GM18511 (cell line): ENCODE measurements around the gene CCN6.
"Not testable (repeated sequence)": the region's sequence is repeated elsewhere in the genome, so short reads cannot be mapped to it uniquely, and the experiment has no call there.

Experiments used
- ATAC-seq: cut with Tn5 transposase; IDR thresholded peaks from one replicate; pipeline ENCODE4 v1.9.1; 2021; ENCODE audit warnings: mild to moderate bottlenecking, moderate library complexity; ENCODE audit not compliant: unreplicated experiment

CCN6 gene

DNA sequence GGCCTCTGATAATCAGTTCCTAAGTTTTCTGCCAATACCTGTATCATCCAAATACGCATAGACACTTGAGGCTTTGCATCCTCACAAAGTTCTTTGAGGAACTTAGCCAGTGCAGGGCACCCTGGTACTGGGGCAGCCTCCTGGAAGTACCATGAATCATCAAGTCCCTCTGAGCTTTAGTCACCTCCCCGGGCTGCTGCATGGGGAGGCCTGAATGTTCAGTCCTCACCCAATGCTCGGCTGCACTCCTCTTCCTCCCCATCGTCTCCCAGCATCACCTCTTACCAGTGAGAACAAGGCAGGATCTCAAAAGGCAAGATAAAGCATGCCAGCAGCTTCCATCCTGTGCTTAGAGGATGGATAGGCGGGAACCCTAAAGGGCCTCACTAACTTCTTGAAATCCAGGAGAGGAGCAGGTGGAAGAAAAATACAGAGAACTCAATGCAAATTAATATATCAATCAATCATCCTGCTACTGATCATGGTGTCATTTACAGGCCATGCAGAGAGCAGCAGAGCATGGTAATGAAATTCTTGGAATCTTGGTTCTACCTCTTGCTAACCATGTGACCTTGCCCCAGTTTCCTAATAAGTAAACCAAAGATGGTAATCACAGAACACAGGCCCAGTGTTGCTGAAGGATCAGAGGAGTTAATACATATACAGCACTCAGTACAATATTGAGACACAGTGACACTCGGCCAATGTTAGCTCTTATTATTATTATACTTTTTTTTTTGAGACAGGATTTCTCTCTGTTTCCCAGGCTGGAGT, 4.7 kb upstream of the CCN6 start:
- ATAC-seq = no peak

DNA sequence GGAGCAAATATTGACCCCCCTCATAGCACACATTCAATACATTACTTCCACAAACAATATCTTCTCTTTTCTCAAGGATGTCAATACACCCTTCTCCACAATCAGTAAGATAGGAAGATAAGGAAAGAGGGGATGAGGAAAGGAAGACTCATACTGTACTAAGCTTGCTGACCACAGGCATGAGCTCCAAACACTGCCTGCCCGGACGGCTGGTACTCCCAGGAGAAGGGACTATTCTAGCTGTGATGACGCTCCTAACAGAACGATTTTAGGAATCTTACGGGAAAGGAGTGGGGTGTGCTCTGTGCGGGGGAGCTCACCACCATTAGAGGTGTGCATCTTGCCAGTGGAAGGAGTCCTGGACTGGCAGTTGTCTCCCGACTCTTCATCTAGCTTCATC, 3.9 kb upstream of the CCN6 start:
- no peak for ATAC-seq

DNA sequence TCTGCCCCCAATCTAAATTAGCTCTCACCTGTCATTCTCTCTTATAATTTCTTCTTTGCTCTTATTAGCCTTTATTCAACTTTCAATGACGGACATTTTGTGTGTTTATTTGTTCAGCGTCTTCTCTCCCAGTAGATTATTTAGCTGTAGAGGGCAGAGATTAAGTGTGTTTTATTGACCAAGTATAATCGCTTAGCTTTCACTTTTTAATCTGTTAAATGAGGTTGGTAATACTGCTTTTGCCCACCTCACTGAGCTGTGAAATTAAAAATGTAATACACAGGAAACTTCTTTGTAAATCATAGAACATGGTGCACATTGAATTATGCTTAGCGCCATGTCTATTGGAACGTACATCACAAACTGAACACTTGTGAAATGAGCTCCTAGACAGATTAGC, 3.5 kb upstream of the CCN6 start:
- no peak for ATAC-seq

DNA sequence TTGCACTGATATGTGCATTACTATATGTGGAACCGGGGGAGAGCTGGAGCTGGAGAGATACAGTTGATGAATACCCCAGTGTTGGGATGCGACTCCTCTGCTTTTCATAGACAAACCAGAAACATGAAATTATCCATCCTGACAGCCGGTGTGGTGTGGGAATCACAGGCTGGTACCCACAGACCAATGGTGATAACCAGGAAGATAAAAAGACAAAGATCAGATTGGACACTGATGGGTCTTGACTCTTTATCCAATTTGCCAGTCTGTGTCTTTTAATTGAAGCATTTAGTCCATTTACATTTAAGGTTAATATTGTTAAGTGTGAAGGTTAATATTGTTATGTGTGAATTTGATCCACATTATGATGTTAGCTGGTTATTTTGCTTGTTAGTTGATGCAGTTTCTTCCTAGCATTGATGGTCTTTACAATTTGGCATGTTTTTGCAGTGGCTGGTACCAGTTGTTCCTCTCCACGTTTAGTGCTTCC, 2.6 kb upstream of the CCN6 start:
- not testable (repeated sequence) for ATAC-seq

DNA sequence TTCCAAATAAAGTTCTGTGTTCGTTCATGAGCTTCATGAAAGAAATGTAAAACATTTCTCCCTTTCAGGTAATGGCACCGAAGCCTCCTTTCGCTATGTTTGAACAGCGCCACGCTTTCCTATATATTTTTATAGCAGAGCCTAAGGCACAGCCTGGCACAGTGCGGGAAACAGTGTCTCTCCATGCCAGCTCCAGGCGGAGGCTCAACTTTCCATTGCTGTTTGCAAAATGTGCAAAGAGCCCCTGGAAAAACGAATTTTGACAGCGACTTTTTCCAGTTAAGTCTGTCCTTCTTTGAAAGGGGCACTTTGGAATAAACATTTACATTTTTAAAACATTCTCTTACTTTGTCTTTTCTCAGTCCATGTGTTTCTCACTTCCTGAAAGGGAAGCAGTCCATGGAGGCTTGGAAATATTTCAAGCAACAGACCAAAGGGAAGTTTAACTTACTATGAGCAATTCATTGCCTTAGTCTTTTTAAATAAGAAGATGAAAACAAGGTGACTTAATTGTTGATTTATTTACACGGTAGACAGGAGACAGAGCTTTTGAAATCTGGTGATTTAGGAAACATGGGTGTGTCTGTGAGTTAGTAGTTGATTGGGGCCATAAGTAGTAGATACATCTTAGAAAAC, 769 bp downstream of the CCN6 start:
- no peak for ATAC-seq

DNA sequence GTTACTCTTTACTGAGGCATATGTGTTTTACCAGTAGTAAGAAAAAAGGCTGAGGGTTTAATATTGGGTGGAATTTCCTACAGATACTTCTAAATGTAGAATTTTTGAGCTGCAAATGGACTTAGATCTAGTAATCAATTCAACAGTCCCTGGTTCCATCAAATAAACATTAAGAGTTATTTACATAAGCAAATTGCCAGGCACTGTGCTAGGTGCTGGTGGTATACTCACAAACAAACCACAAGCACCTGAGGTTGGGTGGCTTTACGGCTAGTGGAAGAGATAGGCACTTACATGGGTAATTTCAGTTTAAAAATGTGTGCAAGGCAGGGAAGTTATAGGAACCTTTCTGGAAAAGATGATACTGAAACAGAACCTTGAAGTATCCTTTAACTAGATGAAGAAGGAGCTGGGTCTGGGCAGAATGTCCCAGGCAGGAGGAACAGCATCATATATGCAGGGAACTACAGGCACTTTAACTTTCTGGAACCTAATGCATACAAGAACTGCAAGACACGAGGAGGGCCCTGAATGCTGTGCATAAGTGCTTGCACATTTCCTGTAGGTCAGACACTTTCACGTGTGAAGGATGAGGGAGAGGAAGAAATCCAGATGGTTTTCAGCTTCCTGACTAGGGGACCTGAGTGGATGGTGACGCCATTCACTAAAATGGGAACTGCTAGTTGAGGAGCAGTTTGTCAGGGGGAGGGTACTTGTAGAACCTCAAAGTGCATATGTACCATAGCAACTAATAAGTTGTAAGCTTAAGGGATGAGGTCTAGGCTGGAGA, 4.5 kb downstream of the CCN6 start:
- no peak for ATAC-seq

DNA sequence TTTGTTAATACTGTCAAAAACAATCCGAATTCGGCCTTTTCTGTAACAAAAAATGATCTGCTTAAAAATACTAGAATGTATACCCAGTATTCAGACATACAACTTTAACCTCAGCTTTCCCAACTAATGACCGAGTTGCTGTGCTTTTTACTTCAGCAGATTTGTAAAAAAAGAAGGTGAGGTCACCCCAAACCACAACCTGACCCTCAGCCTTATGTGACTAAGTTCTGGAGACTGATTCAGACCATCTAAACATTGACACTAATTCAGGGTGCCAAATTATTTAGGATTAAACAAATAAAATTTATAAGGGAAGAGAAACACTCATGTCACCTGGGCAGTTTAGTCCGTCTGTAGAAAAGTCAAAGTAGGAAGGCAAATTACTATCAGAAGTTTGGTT, 7.7 kb downstream of the CCN6 start:
- ATAC-seq = no peak

DNA sequence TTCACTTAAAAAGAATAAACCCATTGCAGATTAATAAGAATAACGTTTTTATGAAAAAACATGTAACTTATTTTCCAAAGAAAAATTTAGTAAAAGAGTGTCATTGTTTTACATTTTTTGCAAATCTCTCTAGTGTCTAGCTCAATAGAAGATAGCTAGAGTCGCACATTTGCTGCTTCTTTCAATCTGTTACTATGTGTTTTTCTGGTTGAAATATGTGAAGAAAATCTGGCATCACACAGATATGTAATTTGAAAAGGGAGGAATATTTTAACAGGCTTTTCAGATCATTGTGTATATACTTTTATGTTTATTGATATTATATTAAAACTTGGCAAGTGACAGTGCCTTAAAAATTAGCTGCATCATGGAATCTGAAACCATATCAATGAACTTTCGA, 9.1 kb downstream of the CCN6 start:
- no peak for ATAC-seq

DNA sequence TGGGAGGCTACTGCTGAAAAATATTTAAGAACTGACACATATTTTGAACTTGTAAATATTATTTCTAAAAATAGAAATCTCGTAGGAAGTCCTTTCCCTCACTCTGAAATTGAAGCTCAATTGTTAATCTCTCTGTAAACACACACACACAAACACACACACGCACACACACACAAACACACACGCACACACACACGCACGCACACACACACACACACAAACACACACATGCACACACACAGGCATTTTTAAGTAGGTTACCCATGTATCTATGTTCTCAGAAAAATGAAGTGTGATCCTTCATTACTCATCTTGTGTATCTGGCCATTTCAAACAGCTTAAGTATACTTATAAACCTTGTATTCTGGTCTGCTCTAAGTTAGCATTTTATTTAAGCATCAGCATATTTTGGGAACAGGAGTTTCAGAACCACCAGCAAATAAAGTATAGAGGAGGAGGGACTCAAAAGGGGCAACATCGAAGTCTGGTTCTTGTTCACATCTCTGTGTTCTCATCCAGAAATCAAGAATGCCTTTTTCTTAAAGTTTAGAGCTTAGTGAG, 11.6 kb downstream of the CCN6 start:
- no peak for ATAC-seq

DNA sequence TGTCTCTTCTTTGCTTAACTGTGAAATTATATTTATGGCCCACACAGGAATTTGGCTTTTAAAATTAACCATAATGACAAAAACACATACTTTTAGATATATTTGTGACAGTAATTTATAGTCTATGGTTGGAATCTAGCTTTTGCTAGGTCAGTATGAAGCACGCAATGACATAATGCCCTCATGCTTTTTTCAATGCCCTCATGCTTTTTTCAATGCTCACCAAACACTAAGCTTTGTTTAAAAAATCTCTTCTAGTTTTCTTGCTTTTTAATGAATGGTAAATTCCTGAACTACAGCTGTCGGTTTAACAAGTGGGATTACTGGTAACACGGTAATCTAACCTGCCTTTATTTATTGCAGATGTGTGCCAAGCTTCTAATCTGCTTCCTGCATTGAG, 12.7 kb downstream of the CCN6 start:
- ATAC-seq = no peak

DNA sequence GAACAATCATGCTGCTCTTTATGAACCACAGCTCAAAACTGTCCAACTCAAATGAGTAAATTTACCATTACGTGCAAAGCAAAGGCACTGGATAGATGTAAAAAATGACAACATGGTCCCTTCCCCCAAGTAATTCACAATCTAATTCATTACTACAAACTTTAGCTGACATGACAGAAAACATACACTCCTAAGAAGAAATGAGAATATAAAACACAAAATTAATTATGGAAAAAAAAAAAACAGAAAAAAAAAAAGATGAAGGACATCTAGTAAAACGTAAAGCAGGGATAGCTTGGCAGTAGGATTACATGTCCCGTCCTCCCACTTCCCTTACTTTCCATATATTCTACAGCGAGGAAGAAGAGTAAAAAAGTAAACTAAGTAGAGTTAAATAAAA, 27.7 kb downstream of the CCN6 start:
- ATAC-seq = no peak

DNA sequence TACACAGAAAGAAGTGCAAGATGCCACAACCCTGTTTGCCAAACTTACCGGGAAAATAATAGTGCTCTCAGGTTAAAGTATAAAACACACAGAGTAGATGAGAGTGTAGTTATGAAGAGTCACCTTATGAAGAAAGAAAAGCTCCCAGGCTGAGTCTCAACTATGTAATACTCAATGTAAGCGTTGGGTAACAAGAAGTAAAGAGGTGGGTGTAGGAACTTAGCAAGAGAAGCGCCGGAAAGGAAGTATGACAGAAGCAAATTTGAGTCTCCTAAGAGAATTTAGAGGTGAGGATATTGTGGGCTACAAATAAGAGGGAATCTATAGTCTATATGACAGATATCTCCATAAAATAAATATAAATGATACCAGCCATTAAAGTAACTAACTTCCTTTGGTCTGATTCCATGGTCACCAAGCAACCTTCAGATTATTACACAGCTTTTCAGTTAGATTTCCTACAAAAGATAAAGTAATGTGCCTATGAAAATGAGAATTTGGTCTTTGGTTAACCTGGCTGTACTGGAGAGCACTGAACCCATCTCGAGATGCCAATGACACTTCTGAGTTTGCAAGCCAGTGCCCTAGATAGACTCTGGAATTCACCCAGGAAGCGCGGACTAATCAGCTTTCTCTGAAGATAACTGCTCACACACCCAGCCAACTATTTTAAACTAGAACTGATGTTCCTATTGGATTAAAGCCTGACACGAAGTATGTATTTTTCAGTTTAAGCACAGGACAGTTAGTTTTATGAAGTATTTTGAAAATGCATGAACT, 31.6 kb downstream of the CCN6 start:
- no peak for ATAC-seq

DNA sequence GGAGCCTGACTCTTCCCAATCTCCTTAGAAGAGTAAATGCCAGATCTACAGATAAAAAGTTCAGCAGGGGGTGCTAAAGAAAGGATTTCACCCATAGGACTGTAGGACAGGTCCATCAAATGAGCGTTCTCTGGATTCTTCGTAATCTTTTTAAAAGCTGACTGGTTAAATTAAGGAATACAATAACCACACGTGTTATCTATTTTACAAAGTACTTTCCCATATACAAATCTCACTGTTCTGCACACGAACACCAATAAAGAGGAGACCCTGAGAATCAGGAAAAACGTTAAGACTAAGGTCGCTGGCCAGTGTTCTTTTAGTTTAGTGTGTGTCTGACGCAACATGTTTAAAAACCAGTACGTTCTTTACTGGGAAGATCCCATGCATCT, 32.8 kb downstream of the CCN6 start:
- ATAC-seq = peak; percentile 37

DNA sequence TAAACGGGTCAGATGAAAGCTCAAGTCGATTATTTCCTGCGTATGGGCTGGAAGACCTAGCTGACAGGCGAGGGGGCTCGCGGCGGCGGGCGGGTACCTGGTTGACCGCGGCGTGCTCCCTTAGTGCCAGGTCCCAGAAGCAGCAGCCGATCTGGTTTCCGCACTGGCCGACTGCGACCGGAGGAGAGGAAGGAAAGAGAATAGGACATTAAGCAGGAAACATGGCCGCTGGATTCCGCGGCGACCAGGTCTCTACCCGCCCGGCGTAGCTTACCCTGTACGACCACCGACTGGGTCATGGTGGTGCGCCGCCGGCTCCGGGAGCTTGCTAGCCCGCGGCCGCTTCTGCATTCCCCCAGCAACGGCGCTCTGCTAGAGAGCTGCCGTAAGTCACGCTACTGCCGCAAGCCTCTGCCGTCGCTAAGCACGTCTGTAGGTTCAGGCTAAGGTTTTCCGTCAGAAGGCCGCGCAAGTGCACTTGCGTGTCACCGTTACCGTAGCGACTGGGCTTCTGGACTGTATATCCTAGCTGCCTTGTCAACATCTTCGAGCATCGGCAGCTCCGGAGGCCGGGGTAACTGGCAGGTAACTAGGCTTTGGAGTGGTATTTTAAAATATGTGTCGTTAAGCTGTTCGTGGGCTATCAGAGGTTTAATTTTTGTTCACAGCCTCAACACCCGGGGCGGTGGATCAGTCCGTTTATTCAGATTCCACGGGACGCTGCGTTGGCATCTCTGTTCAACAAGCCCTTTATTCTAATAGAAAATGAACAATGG, 33.4 kb downstream of the CCN6 start, which contains the start of the genes FAM229B and TUBE1:
Gene FAM229B, plus strand, starts transcription at position 456 of the 776 bp plus-strand sequence. CDS start 11,693 bp downstream, outside the sequence.
Gene TUBE1, minus strand, starts transcription at position 347 of the 776 bp plus-strand sequence. Its CDS starts 48 bp downstream, at position 299.
- ATAC-seq = peak; percentile 98

DNA sequence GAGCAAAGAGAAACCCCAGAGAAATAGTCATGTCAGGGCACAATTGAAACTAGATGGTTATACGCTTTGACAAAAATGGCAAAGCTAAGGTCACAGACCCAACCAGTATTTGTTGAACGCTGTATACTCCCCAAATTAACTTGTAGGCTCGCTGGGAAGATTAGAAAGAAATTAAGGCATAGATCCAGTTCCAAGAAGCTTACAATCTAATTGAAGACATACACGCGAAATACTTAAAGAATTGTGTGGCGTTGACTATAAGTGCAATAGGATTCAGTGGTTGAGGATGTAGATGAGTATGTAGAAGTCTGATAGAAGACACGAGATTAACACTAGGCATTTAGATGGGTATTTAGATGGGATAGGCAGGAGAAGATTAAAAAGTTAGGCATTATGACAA, 34.0 kb downstream of the CCN6 start:
- no peak for ATAC-seq

DNA sequence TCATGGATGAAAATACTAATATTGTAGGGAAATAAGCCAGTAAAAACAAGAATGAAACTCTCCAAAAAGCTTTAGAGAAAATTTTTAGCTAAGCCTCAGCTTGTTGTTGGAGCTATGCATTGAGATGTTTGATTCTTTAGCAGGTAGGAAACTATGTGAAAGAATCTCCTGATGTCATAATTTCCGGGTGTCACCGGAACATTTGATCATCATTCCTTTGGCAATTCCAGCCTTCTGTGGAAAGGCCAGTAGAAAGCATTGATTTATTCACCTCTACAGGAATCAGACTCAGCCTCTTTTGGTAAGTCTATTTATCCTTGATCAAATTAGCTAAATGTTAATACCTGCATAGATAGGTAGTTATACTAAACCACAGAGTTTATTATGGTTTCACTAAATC, 43.0 kb downstream of the CCN6 start:
- ATAC-seq = no peak

DNA sequence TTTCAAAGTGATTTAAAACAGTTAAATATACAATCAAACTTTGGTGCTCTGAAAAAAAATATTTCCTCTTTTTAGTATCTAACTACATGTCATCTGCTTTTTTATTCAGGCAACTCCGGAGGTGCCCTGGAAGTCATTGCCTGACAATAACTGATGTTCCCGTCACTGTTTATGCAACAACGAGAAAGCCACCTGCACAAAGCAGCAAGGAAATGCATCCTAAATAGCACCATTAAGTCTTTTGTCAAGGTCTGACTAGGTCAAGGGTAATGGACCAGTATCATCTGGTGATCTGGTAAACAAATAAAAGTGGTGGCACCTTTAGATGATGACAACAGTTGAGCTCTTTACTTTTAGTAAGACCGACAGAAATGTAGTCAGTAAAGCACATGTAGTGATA, 46.7 kb downstream of the CCN6 start:
- no peak for ATAC-seq

DNA sequence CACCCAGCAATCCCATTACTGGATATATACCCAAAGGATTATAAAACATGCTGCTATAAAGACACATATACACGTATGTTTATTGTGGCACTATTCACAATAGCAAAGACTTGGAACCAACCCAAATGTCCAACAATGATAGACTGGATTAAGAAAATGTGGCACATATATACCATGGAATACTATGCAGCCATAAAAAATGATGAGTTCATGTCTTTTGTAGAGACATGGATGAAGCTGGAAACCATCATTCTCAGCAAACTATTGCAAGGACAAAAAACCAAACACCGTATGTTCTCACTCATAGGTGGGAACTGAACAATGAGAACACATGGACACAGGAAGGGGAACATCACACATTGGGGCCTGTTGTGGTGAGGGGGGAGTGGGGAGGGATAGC, 52.1 kb downstream of the CCN6 start:
- ATAC-seq = not testable (repeated sequence)

DNA sequence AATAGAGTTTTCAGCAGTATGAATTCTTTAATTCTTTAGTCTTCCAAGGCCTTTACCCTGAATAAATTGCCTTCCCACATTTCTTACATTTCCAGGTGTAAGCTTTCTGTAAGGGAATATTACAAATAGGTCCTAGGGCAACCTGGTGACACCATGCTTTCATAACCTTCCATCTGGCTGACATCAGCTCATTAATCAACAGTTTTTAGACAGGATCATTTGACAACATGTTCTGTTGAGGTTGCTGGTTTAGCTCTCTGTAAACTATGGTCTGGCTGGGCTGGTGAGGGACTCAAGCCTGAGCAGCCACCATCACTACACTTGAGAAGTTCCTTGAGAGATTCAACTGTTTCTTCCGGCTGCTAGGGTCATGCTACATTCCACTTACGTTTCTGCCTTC, 52.7 kb downstream of the CCN6 start:
- ATAC-seq = no peak

DNA sequence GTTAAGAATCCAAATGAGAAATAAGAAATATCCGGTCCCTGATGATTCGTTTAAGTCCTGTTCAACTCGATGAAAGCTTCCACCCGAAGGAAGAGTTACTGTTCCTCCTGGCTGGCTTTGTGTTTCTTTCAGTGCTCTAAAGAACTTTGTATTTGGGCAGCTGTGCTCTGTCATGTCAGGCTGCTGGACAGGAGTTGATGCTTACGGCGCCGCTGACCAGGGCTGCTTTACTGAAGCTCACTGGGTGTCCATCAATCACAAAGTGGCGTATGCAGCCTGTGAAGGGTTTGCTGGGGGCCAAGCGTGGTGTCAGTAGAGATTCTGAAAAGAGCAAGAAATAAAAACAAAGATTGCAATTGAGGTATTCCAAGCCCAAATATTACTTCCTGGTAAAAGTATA, 55.4 kb downstream of the CCN6 start:
- no peak for ATAC-seq
